G401 (cell line): Measurements from ENCODE around the gene KCNJ10. TPM values are rescaled to one million over a fixed set of nuclear protein-coding genes. Genes with fewer than 3 reads are reported as not detected.

Experiments used
- DNase-seq: peaks from one replicate; pipeline ENCODE4 v3.0.0-alpha.2; 2015; ENCODE audit warnings: low spot score
- in situ Hi-C: cut with HindIII; loops from 2 replicates; pipeline ENCODE4 v1.10.0; 2016; ENCODE audit warnings: low sequenced_read_pairs, mixed read lengths
- total RNA-seq: library from RNA; depleted of rRNA; stranded (reverse); fragments of >200 nt; shearing (Covaris generic); gene quantifications from 2 replicates; pipeline ENCODE4 v1.2.3, GENCODE V29; 2014

The KCNJ10 gene
- total RNA-seq, 1 experiment from 2014 or later: not detected

GRCh38 chr1:160086456-160086892 lies 16.5 kb upstream of the KCNJ10 start:
- DNase-seq: peak; percentile 92
- in situ Hi-C loops: no loop called here

- DNase-seq: peak; percentile 93
- in situ Hi-C loops: no loop called here
Observed at GRCh38 chr1:160085686-160086455, 15.9 kb upstream of the KCNJ10 start.

- DNase-seq: no peak
- in situ Hi-C loops: no loop called here
Observed at GRCh38 chr1:160084771-160085321, 14.9 kb upstream of the KCNJ10 start.

GRCh38 chr1:160083968-160084770 lies 14.2 kb upstream of the KCNJ10 start:
- DNase-seq: peak; percentile 89
- in situ Hi-C loops: no loop called here

GRCh38 chr1:160082926-160083325 lies 13.0 kb upstream of the KCNJ10 start:
- in situ Hi-C loops: no loop called here
- no peak for DNase-seq

GRCh38 chr1:160082487-160082886 lies 12.5 kb upstream of the KCNJ10 start:
- in situ Hi-C loops: no loop called here
- peak; percentile 80 for DNase-seq

GRCh38 chr1:160081261-160081936 lies 11.4 kb upstream of the KCNJ10 start, which contains the start of gene KCNJ9:
TSS of gene KCNJ9 (plus strand) at chr1:160081538. CDS start at chr1:160084031, 2,493 bp downstream.
- in situ Hi-C loops: no loop called here
- peak; percentile 100 for DNase-seq

- no peak for DNase-seq
- in situ Hi-C loops: no loop called here
Observed at GRCh38 chr1:160080381-160081100, 10.6 kb upstream of the KCNJ10 start.

GRCh38 chr1:160079448-160079847 lies 9.5 kb upstream of the KCNJ10 start:
- in situ Hi-C loops: no loop called here
- no peak for DNase-seq

GRCh38 chr1:160078512-160079195 lies 8.7 kb upstream of the KCNJ10 start:
- DNase-seq: no peak
- in situ Hi-C loops: no loop called here

- no peak for DNase-seq
- in situ Hi-C loops: no loop called here
Observed at GRCh38 chr1:160077486-160077885, 7.5 kb upstream of the KCNJ10 start.

- in situ Hi-C loops: no loop called here
- DNase-seq: no peak
Observed at GRCh38 chr1:160076295-160076694, 6.3 kb upstream of the KCNJ10 start.

GRCh38 chr1:160075836-160076235 lies 5.9 kb upstream of the KCNJ10 start:
- in situ Hi-C loops: no loop called here
- DNase-seq: no peak

- in situ Hi-C loops: no loop called here
- no peak for DNase-seq
Observed at GRCh38 chr1:160074865-160075264, 4.9 kb upstream of the KCNJ10 start.

- DNase-seq: no peak
- in situ Hi-C loops: no loop called here
Observed at GRCh38 chr1:160071289-160071688, 1.3 kb upstream of the KCNJ10 start.

- in situ Hi-C loops: no loop called here
- peak; percentile 85 for DNase-seq
Observed at GRCh38 chr1:160070243-160071163, 543 bp upstream of the KCNJ10 start.

GRCh38 chr1:160068225-160068624 lies 1.7 kb downstream of the KCNJ10 start:
- in situ Hi-C loops: no loop called here

More at GRCh38 chr1:160068225-160068624, 1.7 kb downstream of the KCNJ10 start:
- peak; percentile 38 for DNase-seq
